Adrenal gland (tissue), 5 donors: Measurements from ENCODE around the gene HDGFL3.

Experiments used
- CTCF ChIP-seq, 6 experiments: fragments of 450-650 bp in 4 of 6; fragments of 200-600 bp in 2 of 6; sonication (generic) in 1 of 6; IDR thresholded peaks; 1 replicate in 5 of 6; 2 replicates in 1 of 6; pipeline versions ENCODE4 v1.5.1 to v1.8.0; 2016 to 2021; ENCODE audit warnings: antibody characterized with exemption in 6 of 6, mild to moderate bottlenecking in 2 of 6, moderate library complexity in 1 of 6
- POLR2A ChIP-seq, 2 donors: fragments of 450-650 bp; IDR thresholded peaks; one replicate each; pipeline ENCODE4 v1.6.1; 2017; ENCODE audit warnings: antibody characterized with exemption in 2 of 2, mild to moderate bottlenecking in 2 of 2, moderate library complexity in 1 of 2
- donor health status: DM: no; HTN: no; CAD: no.

DNA sequence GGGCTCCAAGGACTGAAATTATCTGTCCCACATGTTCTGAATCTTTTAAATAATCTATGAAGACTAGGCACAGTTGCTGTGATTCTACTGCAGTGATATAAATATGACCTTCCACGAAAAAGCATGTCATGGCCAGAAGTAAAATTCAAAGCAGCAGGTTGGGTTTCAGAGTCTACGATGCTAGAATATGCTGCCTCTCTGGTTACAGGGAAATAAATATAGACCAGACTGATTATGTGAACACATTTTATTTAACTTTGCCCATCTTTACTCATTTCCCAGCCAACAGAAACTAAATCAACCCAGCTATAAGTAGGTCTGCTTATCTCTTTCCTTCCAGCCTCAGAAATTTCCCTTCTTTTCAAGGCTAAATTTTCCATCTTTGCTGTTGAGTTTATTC is 120.0 kb downstream of the HDGFL3 start:
- TF ChIP-seq CTCF (IDR thresholded peaks at IDR 0.05) (no peak), POLR2A (IDR thresholded peaks at IDR 0.05) (no peak)
